ENCODE data around the gene CPN2.

The CPN2 gene

DNA sequence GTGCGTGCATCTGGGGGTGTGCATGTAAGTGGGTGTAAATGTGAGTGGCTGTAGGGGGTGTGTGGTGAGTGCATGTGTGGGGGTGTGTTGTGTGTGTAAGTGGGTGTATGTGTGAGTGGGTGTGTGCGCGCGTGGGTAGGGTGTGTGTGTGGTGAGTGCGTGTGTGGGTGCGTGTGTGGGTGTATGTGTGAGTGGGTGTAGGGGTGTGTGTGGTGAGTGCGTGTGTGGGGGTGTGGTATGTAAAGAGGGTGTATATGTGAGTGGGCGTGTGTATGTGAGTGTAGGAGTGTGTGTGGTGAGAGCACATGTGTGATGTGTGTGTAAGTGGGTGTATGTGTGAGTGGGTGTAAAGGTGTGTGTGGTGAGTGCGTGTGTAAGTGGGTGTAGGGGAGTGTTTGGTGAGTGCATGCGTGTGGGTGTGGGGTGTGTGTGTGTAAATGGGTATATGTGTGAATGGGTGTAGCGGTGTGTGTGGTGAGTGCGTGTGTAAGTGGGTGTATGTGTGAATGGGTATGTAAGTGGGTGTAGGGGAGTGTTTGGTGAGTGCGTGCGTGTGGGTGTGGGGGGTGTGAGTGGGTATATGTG lies 916 bp upstream of the CPN2 start:
- DNase-seq: no peak

GRCh38 chr3:194350726-194351071 lies 429 bp downstream of the CPN2 start:
- no peak for DNase-seq

GRCh38 chr3:194348354-194348753 lies 2.8 kb downstream of the CPN2 start:
- DNase-seq: no peak

- no peak for DNase-seq
These were observed 4.5 kb downstream of the CPN2 start for GRCh38 chr3:194346621-194347020.

GRCh38 chr3:194346035-194346434 lies 5.1 kb downstream of the CPN2 start:
- DNase-seq: no peak

GRCh38 chr3:194344012-194344411 lies 7.1 kb downstream of the CPN2 start:
- peak; percentile 50 for DNase-seq

- DNase-seq: no peak
These were observed 7.6 kb downstream of the CPN2 start for GRCh38 chr3:194343561-194343893.

- no peak for DNase-seq
These were observed 8.1 kb downstream of the CPN2 start for GRCh38 chr3:194342861-194343560.

GRCh38 chr3:194340757-194341400 lies 10.2 kb downstream of the CPN2 start:
- no peak for DNase-seq

DNA sequence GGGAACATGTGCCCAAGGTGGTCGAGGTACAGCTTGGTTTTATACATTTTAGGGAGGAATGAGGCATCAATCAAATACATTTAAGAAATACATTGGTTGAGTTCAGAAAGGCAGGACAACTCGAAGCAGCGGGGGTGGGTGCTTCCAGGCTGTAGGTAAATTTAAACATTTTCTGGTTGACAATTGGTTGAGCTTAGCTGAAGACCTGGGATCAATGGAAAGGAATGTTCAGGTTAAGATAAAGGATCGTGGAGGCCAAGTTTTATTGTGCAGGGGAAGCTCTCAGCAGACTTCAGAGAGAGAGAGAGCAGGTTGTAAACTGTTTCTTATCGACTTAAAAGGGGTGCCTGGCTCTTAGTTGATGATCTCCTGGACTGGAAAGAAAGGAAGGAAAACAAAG lies 11.3 kb downstream of the CPN2 start:
- no peak for DNase-seq

DNA sequence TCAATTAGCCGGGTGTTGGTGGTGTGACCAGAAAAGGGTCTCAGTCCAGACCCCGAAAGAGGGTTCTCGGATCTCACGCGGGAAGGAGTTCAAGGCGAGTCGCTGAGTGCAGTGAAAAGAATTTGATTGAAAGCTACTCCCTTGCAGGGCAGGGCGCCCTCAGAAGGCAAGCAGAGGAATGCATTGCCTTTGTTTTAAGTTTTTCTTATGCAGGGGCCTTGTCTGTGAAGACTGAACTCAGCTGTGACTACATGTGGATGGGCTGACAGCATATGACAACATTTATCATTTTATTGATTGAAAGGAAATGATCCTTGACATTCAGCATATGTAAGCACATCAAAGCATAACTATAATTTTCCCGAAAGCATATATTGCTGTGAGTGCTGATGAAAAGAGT lies 11.8 kb downstream of the CPN2 start:
- no peak for DNase-seq

DNA sequence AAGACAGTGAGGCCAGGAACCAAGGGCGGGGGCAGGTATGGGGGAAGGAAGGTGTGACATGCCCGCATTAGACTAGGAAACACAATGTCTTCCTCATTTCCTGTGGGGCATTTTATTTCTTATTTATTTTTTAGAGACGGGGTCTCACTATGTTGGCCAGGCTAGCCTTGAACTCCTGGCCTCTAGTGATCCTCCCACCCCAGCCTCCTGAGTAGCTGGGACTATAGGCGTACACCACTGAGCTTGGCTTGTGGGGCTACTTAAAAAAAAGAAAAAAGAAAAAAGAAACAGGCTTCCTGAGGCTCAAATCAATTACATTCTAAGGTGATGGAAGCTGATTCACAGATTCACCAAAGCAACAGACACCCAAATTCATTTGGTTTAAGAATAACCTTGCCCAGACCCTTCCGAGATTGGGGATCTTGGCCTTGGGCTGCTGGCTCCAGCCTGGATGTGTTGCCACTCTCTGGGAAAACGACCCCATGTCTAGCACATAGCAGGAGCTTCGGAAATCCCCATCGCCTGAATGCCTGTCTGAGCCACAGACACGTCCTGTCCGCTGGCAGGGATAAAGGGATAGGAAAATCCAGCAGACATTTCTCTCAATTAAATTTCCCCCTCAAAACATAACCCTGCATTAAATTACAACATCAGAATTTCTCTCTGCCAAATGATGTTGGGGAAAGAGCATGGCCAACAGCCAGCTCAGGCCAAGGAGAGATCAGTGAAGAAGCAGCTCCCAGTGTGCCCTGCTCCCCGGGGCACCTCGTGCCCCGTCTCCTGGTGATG lies 13.0 kb downstream of the CPN2 start:
- DNase-seq: no peak

DNA sequence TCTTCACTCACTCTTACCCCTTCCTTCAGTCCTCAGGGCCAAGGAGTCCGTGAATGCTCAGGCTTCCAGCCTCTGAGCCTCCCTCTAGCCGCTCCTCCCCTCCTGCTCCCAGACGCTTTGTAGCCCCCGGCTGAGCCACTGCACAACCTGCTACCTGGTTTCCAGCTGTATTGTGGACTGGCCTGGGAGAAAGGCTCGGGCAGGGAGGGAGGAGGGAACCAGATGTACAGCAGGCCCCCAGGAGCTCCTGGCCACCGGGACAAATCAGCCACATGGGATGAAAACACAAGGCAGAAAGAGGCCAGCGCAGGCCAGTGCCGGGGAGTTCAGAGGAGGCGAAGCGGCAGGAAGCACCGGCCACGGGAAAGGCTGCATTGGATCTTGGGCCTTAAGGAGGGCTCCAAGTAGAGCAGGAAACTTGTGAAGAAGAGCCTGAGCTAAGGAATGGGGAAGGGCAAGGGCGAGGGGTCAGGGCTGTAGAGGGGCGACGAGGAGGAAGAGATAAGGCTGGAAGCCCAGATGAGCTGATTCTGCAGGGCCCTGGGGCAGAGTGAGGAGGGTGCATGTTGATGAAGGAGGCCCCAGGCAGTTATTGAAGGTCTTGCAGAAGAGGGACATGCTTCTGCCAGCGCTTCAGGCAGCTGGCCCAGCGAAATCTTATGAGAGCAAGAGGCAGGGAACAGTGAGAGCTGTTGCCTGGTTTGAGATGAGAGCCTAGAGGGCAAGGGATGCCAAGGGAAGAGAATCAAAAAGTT lies 14.3 kb downstream of the CPN2 start:
- no peak for DNase-seq

- DNase-seq: no peak
These were observed 17.2 kb downstream of the CPN2 start for GRCh38 chr3:194333981-194334320.

DNA sequence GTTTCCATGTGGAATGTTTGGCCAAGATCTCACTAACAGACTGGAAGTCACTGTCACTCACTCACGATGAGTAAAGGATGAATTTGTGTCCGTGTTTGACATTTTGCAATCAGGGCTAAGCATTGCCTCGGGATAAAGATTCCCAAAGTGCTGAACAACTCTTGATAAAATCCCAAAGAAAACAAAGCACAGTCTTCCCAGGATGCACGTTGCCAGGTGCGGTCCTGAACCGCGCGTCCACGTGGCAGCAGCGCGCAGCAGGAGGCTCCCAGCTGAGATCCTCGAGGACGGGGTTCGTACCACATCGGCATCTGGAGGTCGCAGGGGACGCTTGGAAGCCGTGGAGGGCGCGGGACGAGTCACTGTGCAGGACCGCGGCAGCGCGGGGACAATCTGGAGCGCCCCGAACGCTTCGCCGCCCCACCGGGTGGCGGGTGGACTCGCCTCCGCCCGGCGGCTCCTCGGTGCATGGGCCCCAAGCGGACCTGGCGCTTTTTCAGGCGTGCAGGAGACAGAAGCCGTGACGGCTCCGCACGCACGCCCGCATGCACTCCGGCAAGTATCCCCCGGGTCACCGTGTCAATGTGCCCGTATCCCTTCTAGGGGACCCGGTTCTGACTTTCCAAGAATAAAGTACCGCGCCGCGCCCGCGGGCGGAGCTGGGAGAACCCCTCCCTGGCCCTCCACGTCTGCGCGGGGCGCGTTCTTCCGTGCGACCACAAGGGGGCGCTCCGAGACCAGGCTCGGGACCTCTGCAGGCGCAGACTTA lies 17.7 kb downstream of the CPN2 start:
- no peak for DNase-seq

DNA sequence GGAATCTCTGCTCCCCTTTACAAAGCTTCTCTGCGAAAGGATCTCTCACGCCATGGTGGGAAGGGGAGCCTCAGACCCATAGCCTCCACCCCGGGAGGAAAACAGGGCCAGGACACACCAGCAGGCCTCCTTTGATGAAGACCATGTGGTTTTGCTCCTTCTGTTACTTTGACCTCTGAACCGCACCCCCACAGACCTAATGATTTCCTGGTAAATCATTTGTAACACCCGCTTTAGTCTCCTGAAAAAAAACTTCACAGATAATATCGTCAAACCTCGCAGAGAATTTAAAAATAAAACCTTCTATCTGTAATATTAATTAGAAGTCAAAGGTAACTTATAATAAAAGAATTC lies 18.3 kb downstream of the CPN2 start:
- DNase-seq: no peak

GRCh38 chr3:194330579-194330978 lies 20.5 kb downstream of the CPN2 start:
- DNase-seq: no peak

DNA sequence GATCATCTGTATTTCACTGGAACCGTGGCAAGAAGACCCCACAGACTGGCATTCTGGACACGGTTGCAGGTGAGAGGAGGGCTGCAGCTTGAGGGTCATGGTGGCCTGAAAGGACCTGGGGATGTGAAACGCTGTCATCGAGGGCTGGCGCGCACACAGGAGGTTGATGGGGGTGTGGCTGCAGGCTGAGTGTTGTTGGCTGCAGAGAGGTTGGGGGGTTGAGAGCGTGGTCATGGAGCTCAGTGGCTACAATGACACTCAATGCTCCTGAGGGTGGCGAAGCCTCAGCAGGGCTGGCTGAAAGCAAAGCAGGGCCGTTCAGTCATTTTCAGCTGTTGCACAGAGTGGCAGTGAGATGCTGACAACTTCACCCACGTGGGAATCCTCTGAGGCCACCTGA lies 21.0 kb downstream of the CPN2 start:
- DNase-seq: no peak

- no peak for DNase-seq
These were observed 21.6 kb downstream of the CPN2 start for GRCh38 chr3:194329583-194329965.

DNA sequence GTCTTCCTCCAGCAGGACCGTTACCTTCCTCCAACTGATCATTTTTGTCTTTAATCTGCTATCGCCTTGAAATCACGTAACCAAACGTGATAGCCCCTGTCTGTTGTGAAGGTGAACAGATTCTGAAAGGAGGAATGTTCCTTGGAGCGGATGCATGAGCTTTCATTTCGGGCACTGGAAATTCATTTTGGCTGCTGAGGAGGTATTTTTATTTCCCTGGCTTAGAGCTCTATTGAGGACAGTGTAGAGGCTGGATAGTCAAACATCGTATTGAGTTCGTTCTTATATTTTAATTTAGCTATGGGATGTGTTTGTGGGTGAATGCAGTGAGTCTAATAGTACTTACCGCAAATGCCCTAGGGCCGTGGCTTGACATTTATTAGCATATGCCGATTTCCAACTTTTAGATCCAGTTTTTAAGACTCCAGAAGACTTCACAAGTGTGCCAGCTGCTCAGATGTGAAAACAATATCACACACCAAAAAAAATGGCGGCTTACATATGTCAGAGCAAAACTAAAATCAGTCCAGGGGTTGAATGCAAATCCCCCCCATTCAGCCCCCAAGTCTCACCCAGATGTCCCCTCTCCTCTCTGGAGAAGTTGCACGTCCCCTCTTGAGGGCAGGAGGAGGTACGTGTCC lies 22.1 kb downstream of the CPN2 start:
- DNase-seq: no peak

GRCh38 chr3:194328053-194328657 lies 23.0 kb downstream of the CPN2 start:
- no peak for DNase-seq
